Activated naive CD4-positive, alpha-beta T cell treated with anti-CD3 and anti-CD28 coated beads for 36 hours (primary cell): ENCODE results near the gene RESP18. TPM values are rescaled to one million over a fixed set of nuclear protein-coding genes. Genes with fewer than 3 reads are reported as not detected.

Source experiments
- CTCF ChIA-PET: fragments of 350-600 bp; sonication (Branson Sonifier 250); formaldehyde crosslinking; loops from one replicate; lab custom pipeline; 2021; ENCODE audit warnings: antibody characterized with exemption; lab: Charles Lee
- DNase-seq: peaks from one replicate; pipeline ENCODE4 v3.0.0-alpha.2; 2020
- H3K27ac Mint-ChIP-seq: one replicate; pipeline ENCODE4 v1.8.0; 2021; ENCODE audit warnings: mild to moderate bottlenecking, mixed read lengths
- H3K27me3 Mint-ChIP-seq: one replicate; pipeline ENCODE4 v1.8.0; 2021; ENCODE audit warnings: low read depth, mixed read lengths
- H3K36me3 Mint-ChIP-seq: one replicate; pipeline ENCODE4 v1.8.0; 2021; ENCODE audit warnings: low read depth, mixed read lengths
- H3K4me1 Mint-ChIP-seq: one replicate; pipeline ENCODE4 v1.8.0; 2021; ENCODE audit warnings: low read depth, mixed read lengths
- H3K4me3 Mint-ChIP-seq: one replicate; pipeline ENCODE4 v1.8.0; 2021; ENCODE audit warnings: mild to moderate bottlenecking, moderate library complexity, mixed read lengths
- H3K9me3 Mint-ChIP-seq: one replicate; pipeline ENCODE4 v1.8.0; 2021; ENCODE audit warnings: mixed read lengths
- intact Hi-C: fragments of 100-400 bp; cut with micrococcal nuclease; formaldehyde crosslinking; loops from one replicate; pipeline ENCODE4 v1.15.1; 2023
- total RNA-seq, 2 experiments: library from RNA; stranded (reverse); gene quantifications; one replicate each; pipeline ENCODE4 v1.2.3, GENCODE V29; 2021

RESP18 gene
- not detected for total RNA-seq

DNA sequence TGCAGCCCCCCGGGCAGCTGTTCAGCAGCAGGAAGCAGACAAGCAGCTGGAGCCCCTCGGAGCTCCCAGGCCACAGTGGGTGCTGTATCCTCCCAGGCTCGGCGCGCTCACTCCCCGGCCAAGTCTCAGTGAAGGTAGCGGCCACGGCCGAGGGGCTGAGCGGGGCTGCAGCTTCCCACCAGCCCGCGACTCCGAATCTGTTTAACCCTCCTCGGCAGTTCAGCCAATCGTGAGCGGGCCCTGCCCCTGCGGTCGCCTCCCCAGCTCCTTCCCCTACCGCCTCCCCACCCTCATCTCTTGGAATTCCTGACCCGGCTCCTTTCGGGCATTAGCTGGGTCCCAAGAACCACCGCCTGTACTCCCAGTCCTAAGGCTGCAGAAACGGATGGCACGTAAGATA is at the start of gene RESP18:
Gene RESP18 (minus strand): TSS at position 203 of the 400 bp plus-strand sequence.
- Mint-ChIP-seq H3K4me3 (no peak within 1 kb of the TSS), H3K27me3 (peaks cover 38% of the 10 kb centered on the region), H3K27ac (no peak within 1 kb of the TSS), H3K9me3 (peaks cover 7% of the 10 kb centered on the region), H3K4me1 (no peaks in the 10 kb centered on the region), H3K36me3 (no peaks in the 10 kb centered on the region)
- intact Hi-C loops = no loop called here
- CTCF ChIA-PET = no interaction called here
- DNase-seq = no peak

GRCh38 chr2:219381448-219381847 is 48.9 kb upstream of the RESP18 start:
- peaks cover 21% of the 10 kb centered on the region for H3K36me3 Mint-ChIP-seq
- CTCF ChIA-PET = no interaction called here
- no peak overlapping the region for H3K4me3 Mint-ChIP-seq
- no peaks in the 10 kb centered on the region for H3K9me3 Mint-ChIP-seq
- H3K27me3 Mint-ChIP-seq = no peaks in the 10 kb centered on the region
- intact Hi-C loops = no loop called here
- H3K27ac Mint-ChIP-seq = no peak overlapping the region
- H3K4me1 Mint-ChIP-seq = peaks cover 9% of the 10 kb centered on the region
- DNase-seq = no peak

DNA sequence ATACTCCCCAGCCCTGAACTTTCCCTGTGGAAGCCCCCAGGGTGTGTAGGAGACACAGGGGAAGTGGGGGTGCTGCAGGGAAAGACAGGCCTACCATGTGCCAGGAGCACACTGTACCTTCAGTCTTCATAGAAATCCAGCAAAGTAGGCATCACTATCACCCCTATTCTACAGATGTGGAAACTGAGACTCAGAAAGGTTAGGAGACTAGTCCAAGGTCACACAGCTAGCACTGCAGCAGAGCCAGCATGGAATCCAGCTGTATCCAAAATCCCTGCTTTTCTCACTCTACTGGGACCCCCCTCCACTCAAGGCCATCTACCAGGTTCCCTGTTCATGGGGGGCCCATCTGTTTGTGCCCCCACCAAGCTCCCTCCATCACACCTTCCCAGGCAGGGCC is 48.4 kb upstream of the RESP18 start:
- H3K27me3 Mint-ChIP-seq = no peaks in the 10 kb centered on the region
- no peak overlapping the region for H3K27ac Mint-ChIP-seq
- no peak for DNase-seq
- intact Hi-C loops = no loop called here
- CTCF ChIA-PET = no interaction called here
- no peak overlapping the region for H3K4me3 Mint-ChIP-seq
- peaks cover 22% of the 10 kb centered on the region for H3K36me3 Mint-ChIP-seq
- no peaks in the 10 kb centered on the region for H3K9me3 Mint-ChIP-seq
- peaks cover 5% of the 10 kb centered on the region for H3K4me1 Mint-ChIP-seq

GRCh38 chr2:219378163-219378851 is 45.8 kb upstream of the RESP18 start:
- H3K9me3 Mint-ChIP-seq = no peaks in the 10 kb centered on the region
- no peak overlapping the region for H3K27ac Mint-ChIP-seq
- no peaks in the 10 kb centered on the region for H3K4me1 Mint-ChIP-seq
- DNase-seq = no peak
- no peaks in the 10 kb centered on the region for H3K27me3 Mint-ChIP-seq
- CTCF ChIA-PET = interaction anchor here (0.9 to 1.5 kb wide), 3 partner anchors 10 to 26 kb away, joined by 3 read pairs; no protein-coding TSS in a partner anchor
- no peak overlapping the region for H3K4me3 Mint-ChIP-seq
- peaks cover 22% of the 10 kb centered on the region for H3K36me3 Mint-ChIP-seq
- intact Hi-C loops = no loop called here

DNA sequence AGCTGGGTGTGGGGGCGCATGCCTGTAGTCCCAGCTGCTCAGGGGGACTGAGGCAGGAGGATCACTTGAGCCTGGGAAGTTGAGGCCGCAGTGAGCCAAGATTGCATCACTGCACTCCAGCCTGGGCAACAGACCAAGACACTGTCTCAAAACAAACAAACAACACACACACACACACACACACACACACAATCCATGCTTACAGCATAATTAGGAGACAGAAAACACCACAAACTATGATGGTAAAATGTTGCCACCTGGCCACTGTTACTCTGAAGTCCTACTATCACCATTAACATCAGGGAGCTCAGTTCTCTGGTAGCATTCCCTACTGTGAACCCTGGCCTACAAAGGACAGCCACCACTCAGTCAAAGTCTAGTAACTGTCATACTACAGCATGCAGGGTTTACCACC is 36.9 kb upstream of the RESP18 start:
- Mint-ChIP-seq H3K4me3 (no peak overlapping the region), H3K4me1 (no peaks in the 10 kb centered on the region), H3K27me3 (no peaks in the 10 kb centered on the region), H3K27ac (no peak overlapping the region), H3K9me3 (no peaks in the 10 kb centered on the region), H3K36me3 (peaks cover 8% of the 10 kb centered on the region)
- CTCF ChIA-PET = interaction anchor here (0.6 kb wide), 1 partner anchor 1075 kb away, joined by 4 read pairs; no protein-coding TSS in a partner anchor
- DNase-seq = no peak
- intact Hi-C loops = no loop called here

- Mint-ChIP-seq H3K4me1 (no peaks in the 10 kb centered on the region), H3K9me3 (no peaks in the 10 kb centered on the region), H3K27me3 (no peaks in the 10 kb centered on the region), H3K4me3 (no peak overlapping the region), H3K36me3 (peaks cover 6% of the 10 kb centered on the region), H3K27ac (no peak overlapping the region)
- DNase-seq = no peak
- intact Hi-C loops = no loop called here
- CTCF ChIA-PET = interaction anchor here (0.6 kb wide), 1 partner anchor 1075 kb away, joined by 4 read pairs; no protein-coding TSS in a partner anchor
Measured at GRCh38 chr2:219368690-219369191, 36.2 kb upstream of the RESP18 start.

DNA sequence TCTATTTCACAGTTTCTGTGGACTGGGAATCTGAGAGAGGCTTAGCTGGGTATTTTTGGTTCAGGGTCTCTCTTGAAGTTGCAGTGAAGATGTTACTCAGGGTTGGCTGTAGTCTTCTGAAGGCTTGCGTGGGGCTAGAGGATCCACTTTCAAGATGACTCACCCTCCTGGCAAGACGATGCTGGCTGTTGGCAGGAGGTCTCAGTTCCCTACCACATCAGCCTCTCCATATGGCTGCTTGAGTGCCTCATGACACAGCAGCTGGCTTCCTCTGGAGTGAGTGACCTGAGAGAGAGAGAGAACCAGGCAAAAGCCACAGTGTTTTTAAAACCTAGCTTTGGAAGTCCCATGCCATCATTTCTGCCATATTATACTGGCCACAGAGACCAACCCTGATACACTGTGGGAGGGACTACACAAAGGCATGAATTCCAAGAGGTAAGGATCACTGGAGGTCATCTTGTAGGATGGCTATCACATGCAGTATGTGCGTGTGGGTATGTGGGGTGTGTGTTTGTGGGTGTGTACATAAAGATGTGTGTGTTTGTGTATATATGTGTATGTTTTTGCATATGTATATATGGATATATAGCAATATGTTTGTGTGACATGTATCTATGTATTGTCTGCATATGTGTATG is 30.1 kb upstream of the RESP18 start:
- intact Hi-C loops = no loop called here
- Mint-ChIP-seq H3K4me1 (peaks cover 3% of the 10 kb centered on the region), H3K4me3 (no peak overlapping the region), H3K36me3 (peaks cover 1% of the 10 kb centered on the region), H3K9me3 (no peaks in the 10 kb centered on the region), H3K27me3 (peaks cover 13% of the 10 kb centered on the region), H3K27ac (no peak overlapping the region)
- DNase-seq = no peak
- CTCF ChIA-PET = interaction anchor here (0.9 to 1.1 kb wide), 2 partner anchors 17 to 243 kb away, joined by 3 read pairs; no protein-coding TSS in a partner anchor

- H3K9me3 Mint-ChIP-seq = no peaks in the 10 kb centered on the region
- intact Hi-C loops = no loop called here
- DNase-seq = no peak
- no peak overlapping the region for H3K27ac Mint-ChIP-seq
- peaks cover 14% of the 10 kb centered on the region for H3K27me3 Mint-ChIP-seq
- peaks cover 1% of the 10 kb centered on the region for H3K36me3 Mint-ChIP-seq
- CTCF ChIA-PET = interaction anchor here (0.9 to 1.1 kb wide), 2 partner anchors 17 to 243 kb away, joined by 3 read pairs; no protein-coding TSS in a partner anchor
- H3K4me3 Mint-ChIP-seq = no peak overlapping the region
- H3K4me1 Mint-ChIP-seq = peaks cover 3% of the 10 kb centered on the region
Measured at GRCh38 chr2:219362072-219362471, 29.5 kb upstream of the RESP18 start.

- H3K9me3 Mint-ChIP-seq = no peaks in the 10 kb centered on the region
- H3K27ac Mint-ChIP-seq = no peak overlapping the region
- no peak for DNase-seq
- peaks cover 1% of the 10 kb centered on the region for H3K36me3 Mint-ChIP-seq
- H3K27me3 Mint-ChIP-seq = peaks cover 44% of the 10 kb centered on the region
- peaks cover 3% of the 10 kb centered on the region for H3K4me1 Mint-ChIP-seq
- no peak overlapping the region for H3K4me3 Mint-ChIP-seq
- CTCF ChIA-PET = no interaction called here
- intact Hi-C loops = no loop called here
Measured at GRCh38 chr2:219358170-219359075, 25.9 kb upstream of the RESP18 start.

GRCh38 chr2:219356834-219357233 is 24.3 kb upstream of the RESP18 start:
- DNase-seq = no peak
- CTCF ChIA-PET = interaction anchor here (0.6 to 1.6 kb wide), 2 partner anchors 10 to 1402 kb away, joined by 3 to 4 read pairs; no protein-coding TSS in a partner anchor
- H3K27ac Mint-ChIP-seq = no peak overlapping the region
- no peak overlapping the region for H3K4me3 Mint-ChIP-seq
- H3K4me1 Mint-ChIP-seq = peaks cover 3% of the 10 kb centered on the region
- peaks cover 44% of the 10 kb centered on the region for H3K27me3 Mint-ChIP-seq
- peaks cover 1% of the 10 kb centered on the region for H3K36me3 Mint-ChIP-seq
- intact Hi-C loops = no loop called here
- no peaks in the 10 kb centered on the region for H3K9me3 Mint-ChIP-seq

- intact Hi-C loops = no loop called here
- H3K36me3 Mint-ChIP-seq = no peaks in the 10 kb centered on the region
Measured at GRCh38 chr2:219354582-219354981, 22.0 kb upstream of the RESP18 start.

DNA sequence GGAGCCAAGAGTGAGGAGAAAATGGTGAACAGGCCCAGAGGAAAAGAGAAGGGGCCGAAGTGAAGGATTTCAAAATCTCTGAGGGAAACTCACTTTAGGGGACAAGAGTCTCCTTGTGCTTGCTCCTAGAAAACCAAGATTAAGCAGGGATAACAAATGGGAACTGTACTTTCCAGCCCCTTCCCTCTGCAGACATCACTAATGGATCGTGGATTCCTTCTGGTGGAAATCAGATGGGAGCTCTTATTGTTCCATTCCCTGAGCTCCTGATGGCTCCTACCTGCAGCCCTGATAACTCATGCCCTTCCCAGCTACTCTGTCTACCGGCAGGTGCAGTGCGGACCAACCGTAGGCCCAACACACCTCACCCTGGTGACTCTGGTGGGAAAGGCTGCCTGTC is 20.6 kb upstream of the RESP18 start:
- no peak overlapping the region for H3K4me3 Mint-ChIP-seq
- no peaks in the 10 kb centered on the region for H3K4me1 Mint-ChIP-seq
- intact Hi-C loops = no loop called here
- H3K27ac Mint-ChIP-seq = no peak overlapping the region
- no peak for DNase-seq
- no peaks in the 10 kb centered on the region for H3K9me3 Mint-ChIP-seq
- no peaks in the 10 kb centered on the region for H3K36me3 Mint-ChIP-seq
- peaks cover 37% of the 10 kb centered on the region for H3K27me3 Mint-ChIP-seq
- CTCF ChIA-PET = interaction anchor here (0.7 to 3.1 kb wide), 12 partner anchors 8 to 281 kb away, joined by 3 to 11 read pairs (median 4); no protein-coding TSS in a partner anchor

More at GRCh38 chr2:219354582-219354981, 22.0 kb upstream of the RESP18 start:
- CTCF ChIA-PET = interaction anchor here (1.2 kb wide), 1 partner anchor 198 kb away, joined by 3 read pairs; no protein-coding TSS in a partner anchor
- Mint-ChIP-seq H3K9me3 (no peaks in the 10 kb centered on the region), H3K27me3 (peaks cover 41% of the 10 kb centered on the region), H3K4me1 (peaks cover 3% of the 10 kb centered on the region), H3K27ac (no peak overlapping the region), H3K4me3 (no peak overlapping the region)
- no peak for DNase-seq
